ENCODE measurements around the gene MAST1.

- TF ChIP-seq POLR2A (IDR thresholded peaks at IDR 0.05) (no peak), CTCF (IDR thresholded peaks at IDR 0.05) (no peak), EP300 (IDR thresholded peaks at IDR 0.05) (no peak), POLR2AphosphoS5 (IDR thresholded peaks at IDR 0.05) (no peak)
Observed at GRCh38 chr19:12815088-12815487, 23.2 kb upstream of the MAST1 start.

All from upper lobe of left lung (tissue), 4 donors.